Type B pancreatic cell (in vitro differentiated cells): ENCODE measurements around the gene TECR. TPM values are rescaled to one million over a fixed set of nuclear protein-coding genes. Genes with fewer than 3 reads are reported as not detected.
"Not testable (repeated sequence)": the region's sequence is repeated elsewhere in the genome, so short reads cannot be mapped to it uniquely, and the experiment has no call there.

ENCODE experiments used
- DNase-seq: peaks from one replicate; pipeline ENCODE4 v3.0.0; 2021; ENCODE audit warnings: mixed read lengths; ENCODE audit not compliant: unreplicated experiment; ENCODE audit errors: extremely low spot score
- H3K27ac Mint-ChIP-seq: 2 replicates; pipeline ENCODE4 v1.8.0; 2021; ENCODE audit warnings: mild to moderate bottlenecking, mixed read lengths
- H3K27me3 Mint-ChIP-seq: 2 replicates; pipeline ENCODE4 v1.8.0; 2021; ENCODE audit warnings: mixed read lengths
- H3K36me3 Mint-ChIP-seq: 2 replicates; pipeline ENCODE4 v1.8.0; 2021; ENCODE audit warnings: mixed read lengths
- H3K4me1 Mint-ChIP-seq: one replicate; pipeline ENCODE4 v1.8.0; 2021; ENCODE audit warnings: mixed read lengths; ENCODE audit not compliant: unreplicated experiment
- H3K4me3 Mint-ChIP-seq: 2 replicates; pipeline ENCODE4 v1.8.0; 2021; ENCODE audit warnings: mild to moderate bottlenecking, mixed read lengths
- H3K9me3 Mint-ChIP-seq: 2 replicates; pipeline ENCODE4 v1.8.0; 2021; ENCODE audit warnings: mixed read lengths
- total RNA-seq: library from RNA; stranded (reverse); gene quantifications from 2 replicates; pipeline ENCODE4 v1.2.1, GENCODE V29; 2021; ENCODE audit warnings: low replicate concordance
- TF ChIP-seq, protein P1 (sequence below): fragments of 200-600 bp; sonication (generic); conservative IDR thresholded peaks from 2 replicates; pipeline ENCODE4 v1.5.0; 2021; ENCODE audit warnings: antibody characterized with exemption, mild to moderate bottlenecking

Gene TECR
- total RNA-seq, 1 donor from 2014 or later, result 171 TPM

DNA sequence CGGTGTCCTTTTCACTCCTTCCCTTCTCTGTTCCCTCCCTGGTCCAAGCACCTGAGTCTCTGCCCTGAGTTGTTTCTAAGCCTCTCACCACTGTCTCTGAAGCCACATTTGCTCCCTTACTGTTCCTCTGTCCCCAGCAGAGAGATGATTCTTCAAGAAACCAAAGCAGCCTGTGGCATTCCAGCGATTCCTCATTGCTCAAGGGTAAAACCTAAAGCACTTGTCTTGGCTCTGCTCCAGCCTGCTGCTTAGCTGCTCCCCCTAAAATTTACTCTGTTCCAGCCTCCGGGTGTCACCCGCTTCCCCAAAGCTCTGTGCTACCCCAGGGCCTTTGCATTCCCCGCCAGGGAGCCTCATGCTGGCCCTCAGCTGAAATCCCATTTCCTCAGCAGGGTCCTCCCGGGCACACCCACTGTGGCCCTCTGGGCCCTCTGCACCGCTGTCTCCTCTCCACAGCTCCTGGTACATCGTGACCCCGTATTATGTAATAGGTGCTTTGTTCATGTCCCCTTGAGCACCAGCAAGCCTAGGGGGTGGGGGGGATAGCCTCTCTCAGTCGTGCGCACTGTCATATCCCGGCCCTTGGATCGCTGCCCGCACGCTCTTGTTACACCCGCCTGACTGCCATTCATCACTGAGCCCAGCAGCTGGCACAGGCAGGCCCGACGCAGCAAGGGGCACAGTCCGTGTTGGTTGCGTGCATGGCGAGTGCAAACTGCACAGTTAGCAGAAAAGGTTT, 15.8 kb downstream of the TECR start:
- DNase-seq, result no peak

DNA sequence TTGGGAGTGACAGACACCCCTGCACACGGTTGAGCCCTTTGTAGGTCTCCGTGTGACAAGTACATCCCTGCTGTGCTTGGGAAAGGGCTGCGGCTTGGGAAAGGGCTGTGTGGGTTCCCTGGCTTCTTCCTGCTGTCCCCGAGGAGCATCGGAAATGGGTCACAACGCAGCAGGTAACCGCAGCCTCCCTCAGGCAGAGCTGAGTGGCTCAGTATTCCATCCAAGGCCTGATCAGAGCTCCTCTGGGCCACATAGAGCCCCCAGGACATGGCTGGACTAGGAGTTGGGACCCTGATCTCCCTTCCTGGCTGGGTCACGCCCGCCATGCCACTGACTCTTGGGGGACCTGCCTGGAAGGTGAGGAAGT, 16.3 kb downstream of the TECR start:
- DNase-seq, result no peak
- TF ChIP-seq, protein P1, sequence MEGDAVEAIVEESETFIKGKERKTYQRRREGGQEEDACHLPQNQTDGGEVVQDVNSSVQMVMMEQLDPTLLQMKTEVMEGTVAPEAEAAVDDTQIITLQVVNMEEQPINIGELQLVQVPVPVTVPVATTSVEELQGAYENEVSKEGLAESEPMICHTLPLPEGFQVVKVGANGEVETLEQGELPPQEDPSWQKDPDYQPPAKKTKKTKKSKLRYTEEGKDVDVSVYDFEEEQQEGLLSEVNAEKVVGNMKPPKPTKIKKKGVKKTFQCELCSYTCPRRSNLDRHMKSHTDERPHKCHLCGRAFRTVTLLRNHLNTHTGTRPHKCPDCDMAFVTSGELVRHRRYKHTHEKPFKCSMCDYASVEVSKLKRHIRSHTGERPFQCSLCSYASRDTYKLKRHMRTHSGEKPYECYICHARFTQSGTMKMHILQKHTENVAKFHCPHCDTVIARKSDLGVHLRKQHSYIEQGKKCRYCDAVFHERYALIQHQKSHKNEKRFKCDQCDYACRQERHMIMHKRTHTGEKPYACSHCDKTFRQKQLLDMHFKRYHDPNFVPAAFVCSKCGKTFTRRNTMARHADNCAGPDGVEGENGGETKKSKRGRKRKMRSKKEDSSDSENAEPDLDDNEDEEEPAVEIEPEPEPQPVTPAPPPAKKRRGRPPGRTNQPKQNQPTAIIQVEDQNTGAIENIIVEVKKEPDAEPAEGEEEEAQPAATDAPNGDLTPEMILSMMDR, result no peak
- H3K27me3 Mint-ChIP-seq, result no peaks in the 10 kb centered on the region
- peaks cover 7% of the 10 kb centered on the region for H3K4me1 Mint-ChIP-seq
- no peaks in the 10 kb centered on the region for H3K9me3 Mint-ChIP-seq
- no peak overlapping the region for H3K27ac Mint-ChIP-seq
- H3K4me3 Mint-ChIP-seq, result no peak overlapping the region
- peaks cover 4% of the 10 kb centered on the region for H3K36me3 Mint-ChIP-seq

More for the DNA sequence above, 15.8 kb downstream of the TECR start:
- Mint-ChIP-seq H3K36me3 (peaks cover 4% of the 10 kb centered on the region), H3K9me3 (no peaks in the 10 kb centered on the region), H3K4me1 (peaks cover 7% of the 10 kb centered on the region), H3K27me3 (no peaks in the 10 kb centered on the region), H3K27ac (peak overlapping the region; percentile 90), H3K4me3 (no peak overlapping the region)
- TF ChIP-seq, protein P1, result no peak

DNA sequence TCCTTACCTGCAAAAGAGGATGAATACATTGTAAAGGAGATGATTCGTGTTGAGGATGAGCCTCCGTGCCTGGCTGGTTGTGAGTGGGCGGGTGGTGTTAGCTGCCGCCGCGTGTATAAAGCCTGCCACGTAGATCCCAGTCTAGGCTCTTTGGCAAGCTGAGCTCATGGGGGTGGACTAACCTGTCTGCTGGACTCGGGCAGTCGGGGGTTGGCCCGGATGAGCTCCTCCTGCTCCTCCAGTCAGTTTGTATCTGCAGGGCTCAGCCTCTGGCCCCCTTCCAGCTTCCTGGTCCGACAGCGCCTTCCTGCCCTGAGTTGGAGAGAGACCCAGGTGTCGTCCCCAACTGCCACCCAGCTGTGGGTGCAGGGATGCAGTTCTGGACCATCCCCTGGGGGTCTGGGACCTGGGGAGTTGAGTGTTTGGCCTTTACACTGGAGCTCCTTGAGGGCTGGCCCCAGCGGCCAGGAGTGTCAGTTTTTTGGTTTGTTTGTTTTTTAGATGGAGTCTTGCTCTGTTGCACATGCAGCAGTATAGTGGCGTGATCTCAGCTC, 20.9 kb downstream of the TECR start:
- H3K9me3 Mint-ChIP-seq, result no peaks in the 10 kb centered on the region
- peaks cover 4% of the 10 kb centered on the region for H3K36me3 Mint-ChIP-seq
- no peak for DNase-seq
- H3K4me1 Mint-ChIP-seq, result peaks cover 4% of the 10 kb centered on the region
- TF ChIP-seq, protein P1, result no peak
- H3K27ac Mint-ChIP-seq, result peak overlapping the region; percentile 82
- peak overlapping the region; percentile 71 for H3K4me3 Mint-ChIP-seq
- no peaks in the 10 kb centered on the region for H3K27me3 Mint-ChIP-seq

DNA sequence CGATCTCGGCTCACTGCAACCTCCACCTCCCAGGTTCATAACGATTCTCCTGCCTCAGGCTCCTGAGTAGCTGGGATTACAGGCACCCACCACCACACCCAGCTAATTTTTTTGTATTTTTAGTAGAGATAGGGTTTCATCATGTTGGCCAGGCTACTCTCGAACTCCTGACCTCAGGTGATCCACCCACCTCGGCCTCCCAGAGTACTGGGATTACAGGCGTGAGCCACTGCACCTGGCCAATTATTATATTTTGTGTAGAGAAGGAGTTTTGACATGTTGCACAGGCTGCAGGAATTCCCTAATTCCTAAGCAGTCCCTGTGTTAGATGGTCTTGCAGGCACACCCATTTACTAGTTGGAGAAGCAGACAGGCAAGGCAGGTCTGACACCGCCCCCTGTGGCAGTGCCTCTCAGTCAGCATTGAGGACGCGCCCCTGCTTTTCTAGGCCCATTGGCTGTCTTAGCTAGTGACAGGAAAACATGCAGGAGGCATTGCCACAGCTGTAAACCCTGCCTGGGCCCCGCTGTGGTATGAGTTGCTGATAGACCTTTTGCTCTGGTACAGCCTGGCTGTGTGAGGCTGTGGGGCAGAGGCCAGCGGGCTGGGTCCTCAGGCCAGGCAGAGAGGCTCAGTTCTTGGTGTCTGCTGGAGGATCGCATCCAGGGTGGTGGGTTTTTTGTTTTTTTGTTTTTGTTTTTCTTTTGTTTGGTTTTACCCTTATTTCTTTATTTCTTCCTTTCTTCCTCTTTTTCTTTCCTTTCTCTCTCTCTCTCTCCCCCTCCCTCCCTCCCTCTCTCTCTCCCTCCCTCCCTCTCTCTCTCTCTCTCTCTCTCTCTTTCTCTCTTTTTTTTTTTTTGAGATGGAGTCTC, 22.0 kb downstream of the TECR start:
- TF ChIP-seq, protein P1, result peak; percentile 52
- Mint-ChIP-seq H3K27ac (peak overlapping the region; percentile 82), H3K4me1 (peaks cover 10% of the 10 kb centered on the region), H3K4me3 (peak overlapping the region; percentile 71)
- H3K9me3 Mint-ChIP-seq, H3K27me3 Mint-ChIP-seq, H3K36me3 Mint-ChIP-seq: not testable (repeated sequence)
- DNase-seq, result peak; percentile 80

DNA sequence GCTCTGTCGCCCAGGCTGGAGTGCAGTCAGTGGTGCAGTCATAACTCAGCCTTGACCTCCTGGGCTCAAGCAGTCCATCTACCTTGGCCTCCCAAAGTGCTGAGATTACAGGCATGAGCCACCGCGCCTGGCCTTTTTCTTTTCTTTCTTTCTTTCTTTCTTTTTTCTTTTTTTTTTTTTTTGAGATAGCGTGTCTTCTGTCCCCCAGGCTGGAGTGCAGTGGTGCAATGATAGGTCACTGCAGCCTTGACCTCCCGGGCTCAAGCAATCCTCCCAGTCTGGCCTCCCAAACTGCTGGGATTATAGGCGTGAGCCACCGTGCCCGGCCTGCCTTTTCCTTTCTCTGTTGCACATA, 22.6 kb downstream of the TECR start:
- not testable (repeated sequence) for H3K9me3 Mint-ChIP-seq, H3K36me3 Mint-ChIP-seq, DNase-seq, H3K4me3 Mint-ChIP-seq, H3K27me3 Mint-ChIP-seq
- H3K27ac Mint-ChIP-seq, result peak overlapping the region; percentile 82
- peaks cover 14% of the 10 kb centered on the region for H3K4me1 Mint-ChIP-seq
